GM12873 (cell line): ENCODE data around the gene MPG.

Source experiments
- TF ChIP-seq, protein P1 (sequence below): IDR thresholded peaks from 2 replicates; pipeline ENCODE4 v1.5.1; 2012; ENCODE audit warnings: low read depth, mild to moderate bottlenecking, moderate library complexity, low read length, control low read depth; ENCODE audit not compliant: insufficient read depth; ENCODE audit errors: missing control alignments

MPG gene

GRCh38 chr16:83060-83603 lies 5.1 kb downstream of the MPG start:
- TF ChIP-seq, protein P1, sequence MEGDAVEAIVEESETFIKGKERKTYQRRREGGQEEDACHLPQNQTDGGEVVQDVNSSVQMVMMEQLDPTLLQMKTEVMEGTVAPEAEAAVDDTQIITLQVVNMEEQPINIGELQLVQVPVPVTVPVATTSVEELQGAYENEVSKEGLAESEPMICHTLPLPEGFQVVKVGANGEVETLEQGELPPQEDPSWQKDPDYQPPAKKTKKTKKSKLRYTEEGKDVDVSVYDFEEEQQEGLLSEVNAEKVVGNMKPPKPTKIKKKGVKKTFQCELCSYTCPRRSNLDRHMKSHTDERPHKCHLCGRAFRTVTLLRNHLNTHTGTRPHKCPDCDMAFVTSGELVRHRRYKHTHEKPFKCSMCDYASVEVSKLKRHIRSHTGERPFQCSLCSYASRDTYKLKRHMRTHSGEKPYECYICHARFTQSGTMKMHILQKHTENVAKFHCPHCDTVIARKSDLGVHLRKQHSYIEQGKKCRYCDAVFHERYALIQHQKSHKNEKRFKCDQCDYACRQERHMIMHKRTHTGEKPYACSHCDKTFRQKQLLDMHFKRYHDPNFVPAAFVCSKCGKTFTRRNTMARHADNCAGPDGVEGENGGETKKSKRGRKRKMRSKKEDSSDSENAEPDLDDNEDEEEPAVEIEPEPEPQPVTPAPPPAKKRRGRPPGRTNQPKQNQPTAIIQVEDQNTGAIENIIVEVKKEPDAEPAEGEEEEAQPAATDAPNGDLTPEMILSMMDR = no peak

GRCh38 chr16:83781-84615 lies 6.0 kb downstream of the MPG start:
- TF ChIP-seq, protein P1 = no peak

- TF ChIP-seq, protein P1 = no peak
Observed at GRCh38 chr16:84718-85406, 6.8 kb downstream of the MPG start.

- TF ChIP-seq, protein P1 = no peak
Observed at GRCh38 chr16:85407-85782, 7.4 kb downstream of the MPG start.

- TF ChIP-seq, protein P1 = no peak
Observed at GRCh38 chr16:85865-86264, 7.8 kb downstream of the MPG start.

DNA sequence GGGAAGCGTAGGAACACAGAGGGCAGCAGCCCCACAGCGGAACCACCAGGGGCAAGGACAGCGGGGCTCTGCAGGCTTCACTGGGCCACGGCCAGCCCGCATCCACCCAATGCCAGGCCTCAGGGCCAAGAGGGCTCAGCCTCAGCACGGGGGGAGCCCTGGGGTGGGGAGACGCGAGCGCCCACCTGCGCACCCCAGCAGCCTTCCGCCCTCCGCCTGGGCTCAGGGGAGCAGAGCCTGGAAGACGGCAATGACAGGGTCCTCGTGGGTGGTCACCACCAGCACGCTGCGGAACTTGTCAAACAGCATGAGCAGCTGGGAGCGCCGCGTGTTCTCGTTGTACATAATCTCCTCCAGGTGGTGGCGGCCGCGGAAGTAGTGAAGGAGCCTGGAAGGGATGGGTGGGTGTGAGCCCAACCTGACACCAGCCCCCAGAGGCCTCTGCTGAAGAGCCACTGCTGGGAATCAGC lies 8.5 kb downstream of the MPG start:
- TF ChIP-seq, protein P1 = no peak

- TF ChIP-seq, protein P1 = no peak
Observed at GRCh38 chr16:88613-89012, 10.6 kb downstream of the MPG start.
